ENCODE results near the gene RARRES2. TPM values are rescaled to one million over a fixed set of nuclear protein-coding genes. Genes with fewer than 3 reads are reported as not detected.

Gene RARRES2
- polyA plus RNA-seq, 3 donors from 2014 or later: not detected

DNA sequence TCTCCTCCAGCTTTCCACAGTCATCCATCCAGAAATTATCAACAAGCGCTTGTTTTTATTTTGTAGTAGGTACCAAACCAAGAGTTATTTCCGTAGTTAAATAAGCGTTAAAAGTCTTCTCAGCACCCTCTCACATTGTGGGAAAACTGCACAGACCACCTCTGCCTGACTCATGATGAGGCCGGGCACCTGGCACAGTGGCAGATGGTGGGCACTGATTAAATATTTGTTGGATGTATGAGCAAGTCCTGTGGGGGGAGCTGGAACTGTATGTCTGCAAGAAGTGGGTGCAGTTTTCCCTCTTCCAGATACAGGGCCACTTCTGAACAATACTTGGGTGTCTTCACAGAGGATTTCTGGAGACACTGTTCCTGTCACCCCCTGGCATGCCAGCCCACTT lies 21.9 kb upstream of the RARRES2 start:
- peaks cover 23 to 29% of the 10 kb centered on the region in 2 donors for H3K4me1 Mint-ChIP-seq

DNA sequence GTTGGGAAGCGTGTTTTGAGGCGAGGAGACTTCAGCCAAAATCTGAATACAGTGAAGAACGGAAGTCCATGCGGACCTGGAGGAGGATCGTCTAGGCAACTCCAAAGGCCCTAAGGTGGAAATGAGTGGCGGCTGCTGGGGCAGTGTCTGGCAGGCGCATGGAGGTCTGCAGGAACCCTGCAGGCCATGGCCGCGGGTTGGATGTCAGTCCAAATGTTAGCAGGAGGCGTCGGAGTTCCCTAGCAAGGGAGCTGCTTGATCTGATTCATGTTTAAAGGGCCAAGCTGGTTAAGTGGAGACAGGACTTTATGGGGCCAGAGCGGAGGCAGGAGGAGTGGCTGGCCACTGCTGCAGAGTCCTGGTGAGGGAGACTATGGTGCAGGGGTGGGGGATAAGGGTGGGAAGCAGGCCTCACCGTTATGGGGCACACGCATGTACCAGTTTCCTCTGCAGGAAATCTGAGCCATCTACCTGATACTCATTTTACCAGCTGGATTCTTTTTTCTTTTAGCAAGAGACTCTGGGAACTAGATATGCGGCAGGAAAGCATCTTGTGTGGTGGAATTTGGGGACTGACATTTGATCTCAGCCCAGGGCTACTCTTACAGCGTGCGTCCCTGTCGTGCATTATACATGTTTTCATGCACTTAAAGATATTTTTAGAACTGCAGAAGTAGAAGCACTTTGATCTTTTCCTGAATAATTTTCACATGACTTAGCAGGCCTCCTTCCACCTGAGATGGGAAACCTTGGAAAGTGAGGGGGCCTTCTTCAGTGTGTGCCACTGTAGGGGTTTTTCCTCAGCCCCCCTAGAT lies 20.6 kb upstream of the RARRES2 start:
- Mint-ChIP-seq H3K4me1 (peaks cover 32 to 34% of the 10 kb centered on the region in 2 donors), H3K4me3 (no peak overlapping the region), H3K9me3 (peaks cover 0 to 2% (median 0%) of the 10 kb centered on the region in 6 donors), H3K27me3 (ENCODE audit: low read depth in 3 of 3) (peaks cover 1 to 4% (median 3%) of the 10 kb centered on the region in 3 donors), H3K36me3 (peaks cover 0 to 3% (median 0%) of the 10 kb centered on the region in 3 donors), H3K27ac (no peak overlapping the region)
- DNase-seq: no peak

More for the DNA sequence above, 21.9 kb upstream of the RARRES2 start:
- peaks cover 3 to 9% (median 7%) of the 10 kb centered on the region in 3 donors for H3K27me3 Mint-ChIP-seq (ENCODE audit: low read depth in 3 of 3)
- H3K36me3 Mint-ChIP-seq: peaks cover 0 to 3% (median 0%) of the 10 kb centered on the region in 3 donors
- no peak overlapping the region for H3K4me3 Mint-ChIP-seq
- DNase-seq: no peak
- peaks cover 0 to 2% (median 0%) of the 10 kb centered on the region in 6 donors for H3K9me3 Mint-ChIP-seq
- no peak overlapping the region for H3K27ac Mint-ChIP-seq

DNA sequence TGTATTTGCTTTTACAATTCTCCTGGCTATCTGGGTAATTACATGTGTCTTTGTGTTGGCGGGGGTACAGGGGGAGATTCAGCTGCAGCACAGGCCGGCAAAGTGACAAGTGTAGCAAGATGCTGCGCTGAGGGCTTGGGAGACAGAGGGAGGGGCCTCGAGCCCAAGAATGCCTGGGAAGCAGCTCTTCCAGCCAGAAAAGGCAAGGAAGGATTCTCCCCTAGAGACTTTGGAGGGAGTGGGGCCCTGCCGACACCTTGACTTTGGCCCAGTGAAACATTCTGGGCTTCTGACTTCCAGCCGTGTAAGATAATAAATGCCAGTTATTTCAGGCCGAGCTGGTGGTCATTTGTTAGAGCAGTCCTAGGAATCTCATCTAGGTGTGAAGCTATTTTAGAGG lies 20.0 kb upstream of the RARRES2 start:
- peaks cover 37 to 39% of the 10 kb centered on the region in 2 donors for H3K4me1 Mint-ChIP-seq
- peaks cover 0 to 2% (median 0%) of the 10 kb centered on the region in 6 donors for H3K9me3 Mint-ChIP-seq
- H3K4me3 Mint-ChIP-seq: no peak overlapping the region
- no peak for DNase-seq
- H3K36me3 Mint-ChIP-seq: peaks cover 0 to 3% (median 0%) of the 10 kb centered on the region in 3 donors
- H3K27me3 Mint-ChIP-seq (ENCODE audit: low read depth in 3 of 3): peaks cover 1 to 4% (median 3%) of the 10 kb centered on the region in 3 donors
- H3K27ac Mint-ChIP-seq: no peak overlapping the region

DNA sequence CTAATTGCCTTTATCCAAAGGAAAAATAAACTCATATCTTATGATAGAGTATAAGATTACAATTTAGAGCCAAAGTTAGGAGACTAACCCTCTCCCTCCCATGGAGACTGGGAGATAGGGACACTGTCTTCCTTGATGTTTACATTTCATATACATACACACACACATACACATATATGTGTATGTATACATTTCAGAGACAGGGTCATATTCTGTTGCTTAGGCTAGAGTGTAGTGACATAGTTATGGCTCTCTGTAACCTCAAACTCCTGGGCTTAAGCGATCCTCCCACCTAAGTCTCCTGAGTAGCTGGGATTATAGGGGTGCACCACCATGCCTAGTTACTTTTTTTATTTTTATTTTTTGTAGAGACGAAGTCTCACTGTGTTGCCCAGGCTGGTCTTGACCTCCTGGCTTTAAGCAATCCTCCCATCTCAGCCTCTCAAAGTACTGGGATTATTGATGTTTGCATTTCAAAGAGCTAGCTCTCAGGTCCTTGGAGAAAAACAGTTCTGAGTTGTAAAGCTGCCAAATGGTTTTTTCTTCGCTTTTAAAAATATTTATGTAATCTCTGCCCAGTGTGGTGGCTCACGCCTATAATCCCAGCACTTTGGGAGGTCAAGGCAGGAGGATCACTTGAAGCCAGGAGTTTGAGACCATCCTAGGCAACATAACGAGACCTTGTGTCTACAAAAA lies 19.1 kb upstream of the RARRES2 start:
- peaks cover 0 to 2% (median 0%) of the 10 kb centered on the region in 6 donors for H3K9me3 Mint-ChIP-seq
- peak overlapping the region in 4 of 6 donors; percentile 81 to 91 (median 82) for H3K27ac Mint-ChIP-seq
- peaks cover 0 to 3% (median 0%) of the 10 kb centered on the region in 3 donors for H3K36me3 Mint-ChIP-seq
- H3K4me3 Mint-ChIP-seq: peak overlapping the region in 1 of 5 donors; percentile 40
- no peak for DNase-seq
- H3K4me1 Mint-ChIP-seq: peaks cover 38 to 45% of the 10 kb centered on the region in 2 donors
- H3K27me3 Mint-ChIP-seq (ENCODE audit: low read depth in 3 of 3): peaks cover 0 to 4% (median 3%) of the 10 kb centered on the region in 3 donors

DNA sequence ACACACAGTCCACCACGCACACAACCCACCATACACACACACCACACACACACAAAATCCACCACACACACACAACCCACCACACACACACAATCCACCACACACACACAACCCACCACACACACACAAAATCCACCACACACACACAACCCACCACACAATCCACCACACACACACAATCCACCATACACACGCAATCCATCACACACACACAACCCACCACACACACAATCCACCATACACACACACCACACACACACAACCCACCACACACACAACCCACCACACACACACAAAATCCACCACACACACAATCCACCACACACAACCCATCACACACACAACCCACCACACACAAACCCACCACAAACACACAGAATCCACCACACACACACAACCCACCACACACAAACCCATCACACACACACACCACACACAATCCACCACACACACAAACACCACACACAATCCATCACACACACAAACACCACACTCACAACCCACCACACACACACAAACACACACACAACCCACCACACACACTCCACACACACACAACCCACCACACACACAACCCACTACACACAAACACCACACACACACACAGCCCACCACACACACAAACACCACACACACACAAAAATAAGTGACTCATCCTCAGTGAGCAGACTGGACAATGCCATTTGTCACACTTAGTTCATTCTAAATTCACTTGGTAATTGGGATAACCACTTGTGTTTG lies 18.4 kb upstream of the RARRES2 start:
- Mint-ChIP-seq H3K4me1 (peaks cover 38 to 45% of the 10 kb centered on the region in 2 donors), H3K27ac (peak overlapping the region in 5 of 6 donors; percentile 81 to 91 (median 84)), H3K27me3 (ENCODE audit: low read depth in 3 of 3) (peaks cover 0 to 4% (median 3%) of the 10 kb centered on the region in 3 donors), H3K9me3 (peaks cover 0 to 2% (median 0%) of the 10 kb centered on the region in 6 donors), H3K4me3 (peak overlapping the region in 4 of 5 donors; percentile 1 to 40 (median 28)), H3K36me3 (peaks cover 0 to 3% (median 0%) of the 10 kb centered on the region in 3 donors)
- DNase-seq: no peak

DNA sequence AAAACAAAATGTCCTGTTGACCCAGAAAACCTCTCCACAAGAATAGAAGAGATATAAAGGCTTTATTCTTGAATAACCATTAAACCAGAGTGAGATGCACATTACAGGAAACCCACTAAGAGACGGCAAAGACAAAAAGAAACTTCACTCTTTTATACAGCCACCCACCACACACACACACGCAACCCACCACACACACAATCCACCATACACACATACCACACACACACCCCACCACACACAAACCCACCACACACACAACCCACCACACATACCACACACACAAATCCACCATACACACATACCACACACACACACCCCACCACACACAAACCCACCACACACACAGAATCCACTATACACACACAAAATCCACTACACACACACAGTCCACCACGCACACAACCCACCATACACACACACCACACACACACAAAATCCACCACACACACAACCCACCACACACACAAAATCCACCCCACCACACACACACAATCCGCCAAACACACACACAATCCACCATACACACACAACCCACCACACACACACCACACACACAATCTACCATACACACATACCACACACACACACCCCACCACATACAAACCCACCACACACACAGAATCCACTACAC lies 17.7 kb upstream of the RARRES2 start:
- peaks cover 0 to 4% (median 3%) of the 10 kb centered on the region in 3 donors for H3K27me3 Mint-ChIP-seq (ENCODE audit: low read depth in 3 of 3)
- H3K4me1 Mint-ChIP-seq: peaks cover 38 to 45% of the 10 kb centered on the region in 2 donors
- peak in 2 of 3 donors; percentile 8 to 11 for DNase-seq
- peak overlapping the region in 5 of 6 donors; percentile 50 to 86 (median 81) for H3K27ac Mint-ChIP-seq
- peak overlapping the region in 3 of 5 donors; percentile 26 to 68 (median 30) for H3K4me3 Mint-ChIP-seq
- H3K36me3 Mint-ChIP-seq: peaks cover 0 to 3% (median 0%) of the 10 kb centered on the region in 3 donors
- H3K9me3 Mint-ChIP-seq: peaks cover 0 to 2% (median 0%) of the 10 kb centered on the region in 6 donors

DNA sequence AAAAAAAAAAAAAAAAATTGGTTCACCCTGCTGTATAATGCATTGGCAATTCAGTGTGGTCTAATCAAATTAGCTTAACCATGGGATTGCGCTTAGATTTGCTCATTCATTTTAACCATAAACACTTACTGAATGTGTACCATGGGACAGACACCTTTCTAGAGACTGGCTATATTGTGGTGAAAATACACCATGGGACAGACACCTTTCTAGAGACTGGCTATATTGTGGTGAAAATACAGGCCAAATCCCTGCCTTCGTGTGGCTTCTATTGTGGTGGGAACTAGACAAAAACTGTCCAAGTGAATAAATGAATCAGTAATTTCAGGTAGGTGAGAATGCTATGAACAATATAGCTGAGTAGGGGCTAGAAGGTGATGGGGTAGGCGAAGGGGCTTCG lies 17.0 kb upstream of the RARRES2 start:
- peak overlapping the region in 2 of 5 donors; percentile 30 to 81 for H3K4me3 Mint-ChIP-seq
- peaks cover 0 to 3% (median 0%) of the 10 kb centered on the region in 3 donors for H3K36me3 Mint-ChIP-seq
- H3K9me3 Mint-ChIP-seq: peaks cover 0 to 2% (median 0%) of the 10 kb centered on the region in 6 donors
- DNase-seq: peak in 2 of 3 donors; percentile 24 to 36
- peak overlapping the region; percentile 46 to 83 (median 66) for H3K27ac Mint-ChIP-seq
- peaks cover 0 to 4% (median 3%) of the 10 kb centered on the region in 3 donors for H3K27me3 Mint-ChIP-seq (ENCODE audit: low read depth in 3 of 3)
- H3K4me1 Mint-ChIP-seq: peaks cover 38 to 45% of the 10 kb centered on the region in 2 donors

DNA sequence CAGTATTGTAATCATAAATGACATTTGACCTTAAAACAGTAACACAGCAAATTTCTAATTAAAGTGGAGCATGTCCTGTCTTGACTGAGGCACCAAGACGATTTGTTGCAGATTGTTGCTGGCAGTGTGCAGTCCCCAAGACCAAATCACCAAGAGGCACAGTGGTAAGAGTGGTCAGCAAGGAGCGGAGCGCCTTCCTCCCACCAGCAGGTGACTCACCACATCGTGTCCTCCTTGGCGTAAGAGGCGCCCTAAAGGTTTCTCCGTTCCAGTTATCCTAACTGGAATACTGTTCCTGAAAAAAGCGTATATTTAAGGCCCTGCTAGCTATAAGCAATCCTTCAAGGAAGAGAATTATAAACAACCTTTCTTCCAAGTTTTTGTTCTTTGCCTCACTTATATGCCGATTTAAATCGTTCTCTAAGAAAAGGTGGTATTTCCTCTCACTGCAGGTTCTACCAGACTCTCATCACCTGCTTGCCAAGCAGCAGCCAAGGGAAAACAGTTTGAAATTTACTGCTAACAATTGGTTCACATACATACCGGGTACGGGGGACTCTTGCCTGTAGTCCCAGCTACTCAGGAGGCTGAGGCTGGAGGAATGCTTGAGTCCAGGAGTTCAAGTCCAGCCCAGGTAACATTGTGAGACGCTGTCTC lies 16.5 kb upstream of the RARRES2 start:
- Mint-ChIP-seq H3K4me3 (peak overlapping the region; percentile 66 to 81 (median 72)), H3K27me3 (ENCODE audit: low read depth in 3 of 3) (peaks cover 0 to 5% (median 4%) of the 10 kb centered on the region in 3 donors), H3K36me3 (peaks cover 0 to 3% (median 0%) of the 10 kb centered on the region in 3 donors), H3K27ac (peak overlapping the region; percentile 79 to 91 (median 82)), H3K4me1 (peaks cover 38 to 45% of the 10 kb centered on the region in 2 donors), H3K9me3 (peaks cover 0 to 2% (median 0%) of the 10 kb centered on the region in 6 donors)
- DNase-seq: peak in 1 of 3 donors; percentile 24

DNA sequence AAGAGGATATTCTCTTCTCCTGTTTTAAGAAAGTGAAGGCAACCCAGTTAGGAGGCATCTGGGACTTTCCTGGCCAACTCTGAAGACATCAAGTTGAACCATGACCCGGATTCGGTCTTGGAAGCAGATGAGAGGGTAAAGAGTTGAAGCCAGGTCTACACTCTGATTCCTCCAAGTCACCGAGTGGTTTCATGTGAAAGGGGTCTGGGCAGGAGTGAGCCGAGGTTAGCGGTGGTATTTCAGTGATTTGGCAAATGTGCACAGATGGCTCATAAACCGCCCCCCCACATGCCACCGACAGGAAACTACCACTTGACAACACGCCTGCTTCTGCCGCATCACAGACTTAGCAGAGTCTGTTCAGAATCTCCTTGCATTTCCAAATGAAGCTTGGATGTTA lies 15.8 kb upstream of the RARRES2 start:
- H3K27ac Mint-ChIP-seq: peak overlapping the region; percentile 79 to 91 (median 82)
- DNase-seq: peak; percentile 61 to 63 (median 61)
- peaks cover 3 to 7% (median 4%) of the 10 kb centered on the region in 3 donors for H3K27me3 Mint-ChIP-seq (ENCODE audit: low read depth in 3 of 3)
- peaks cover 0 to 2% (median 0%) of the 10 kb centered on the region in 6 donors for H3K9me3 Mint-ChIP-seq
- peaks cover 0 to 3% (median 0%) of the 10 kb centered on the region in 3 donors for H3K36me3 Mint-ChIP-seq
- H3K4me3 Mint-ChIP-seq: peak overlapping the region; percentile 66 to 81 (median 72)
- H3K4me1 Mint-ChIP-seq: peaks cover 38 to 45% of the 10 kb centered on the region in 2 donors

DNA sequence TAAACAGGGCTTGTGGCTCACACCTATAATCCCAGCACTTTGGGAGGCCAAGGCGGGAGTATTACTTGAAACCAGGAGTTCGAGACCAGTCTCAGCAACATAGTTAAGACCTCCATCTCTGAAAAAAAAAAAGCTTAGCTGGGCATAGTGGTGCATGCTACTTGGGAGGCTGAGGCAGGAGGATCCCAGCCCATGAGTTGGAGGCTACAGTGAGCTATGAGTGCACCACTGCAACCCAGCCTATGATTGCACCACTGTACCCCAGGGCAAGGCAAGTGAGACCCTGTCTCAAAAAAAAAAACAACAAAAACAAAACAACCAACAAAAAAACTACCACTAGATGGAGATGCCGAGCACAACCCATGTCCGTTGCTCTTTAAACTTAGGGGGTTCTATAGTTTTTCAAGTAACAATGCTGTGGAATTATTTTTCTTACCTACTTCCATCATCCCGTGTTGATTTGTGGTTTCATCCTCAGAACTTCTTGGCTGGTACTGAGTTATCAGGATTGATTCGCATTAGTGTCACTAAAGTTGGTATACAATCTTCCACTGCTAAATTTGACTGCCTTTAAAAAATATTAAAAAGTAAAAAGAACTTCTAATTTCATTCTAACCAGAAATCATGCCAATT lies 15.0 kb upstream of the RARRES2 start:
- DNase-seq: peak; percentile 41 to 54 (median 52)
- Mint-ChIP-seq H3K36me3 (peaks cover 0 to 3% (median 0%) of the 10 kb centered on the region in 3 donors), H3K27ac (peak overlapping the region in 2 of 6 donors; percentile 30 to 80), H3K4me1 (peaks cover 38 to 45% of the 10 kb centered on the region in 2 donors), H3K9me3 (no peaks in the 10 kb centered on the region), H3K4me3 (no peak overlapping the region), H3K27me3 (ENCODE audit: low read depth in 3 of 3) (peaks cover 2 to 10% (median 3%) of the 10 kb centered on the region in 3 donors)

DNA sequence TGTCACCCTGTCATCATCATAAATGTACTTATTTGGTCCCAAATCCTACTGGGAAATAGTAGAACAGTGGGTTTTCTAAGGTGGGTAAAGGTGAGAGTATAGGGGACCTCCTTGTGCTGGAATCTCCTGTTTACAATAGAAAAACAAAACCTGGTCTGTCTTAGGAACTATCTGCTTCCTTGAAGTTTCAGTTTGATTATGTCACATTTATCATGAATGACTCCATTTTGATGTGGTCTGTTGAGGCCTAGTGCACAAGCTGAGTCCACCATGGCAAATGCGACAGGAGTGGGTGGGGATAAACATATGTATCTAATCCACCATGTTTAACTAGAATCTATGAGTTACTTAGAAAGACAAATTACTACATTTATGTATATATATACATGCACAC lies 14.2 kb upstream of the RARRES2 start:
- H3K27ac Mint-ChIP-seq: no peak overlapping the region
- peaks cover 2 to 10% (median 3%) of the 10 kb centered on the region in 3 donors for H3K27me3 Mint-ChIP-seq (ENCODE audit: low read depth in 3 of 3)
- H3K4me3 Mint-ChIP-seq: no peak overlapping the region
- DNase-seq: no peak
- H3K4me1 Mint-ChIP-seq: peaks cover 38 to 45% of the 10 kb centered on the region in 2 donors
- H3K36me3 Mint-ChIP-seq: peaks cover 0 to 3% (median 0%) of the 10 kb centered on the region in 3 donors
- H3K9me3 Mint-ChIP-seq: no peaks in the 10 kb centered on the region
